Activated CD4-positive, alpha-beta T cell treated with anti-CD3 and anti-CD28 coated beads, Interleukin-2, Interleukin-4, amounts not matched to agents 100 ng/mL and 50 ng/mL, durations not matched to agents 16 hours and 8 hours (primary cell): ENCODE results near the gene PRCP.

Experiments used
- DNase-seq: peaks from one replicate; pipeline ENCODE4 v3.0.0-alpha.2; 2020; ENCODE audit warnings: low spot score

The PRCP gene

GRCh38 chr11:82826526-82826925 lies 73.7 kb downstream of the PRCP start:
- no peak for DNase-seq

- DNase-seq: no peak
These were observed 76.3 kb downstream of the PRCP start for GRCh38 chr11:82823647-82824619.

GRCh38 chr11:82818409-82819043 lies 81.7 kb downstream of the PRCP start:
- no peak for DNase-seq

GRCh38 chr11:82815406-82815805 lies 84.8 kb downstream of the PRCP start:
- no peak for DNase-seq

GRCh38 chr11:82814379-82814778 lies 85.9 kb downstream of the PRCP start:
- no peak for DNase-seq

GRCh38 chr11:82811369-82811768 lies 88.9 kb downstream of the PRCP start:
- DNase-seq: no peak

- no peak for DNase-seq
These were observed 89.5 kb downstream of the PRCP start for GRCh38 chr11:82810738-82811137.

- DNase-seq: no peak
These were observed 89.9 kb downstream of the PRCP start for GRCh38 chr11:82810326-82810725.

GRCh38 chr11:82807646-82808045 lies 92.6 kb downstream of the PRCP start:
- DNase-seq: no peak

GRCh38 chr11:82802710-82803109 lies 97.5 kb downstream of the PRCP start:
- DNase-seq: no peak

GRCh38 chr11:82796998-82797961 lies 103.0 kb downstream of the PRCP start:
- no peak for DNase-seq

- no peak for DNase-seq
These were observed 105.7 kb downstream of the PRCP start for GRCh38 chr11:82794490-82794889.

GRCh38 chr11:82792822-82793569 lies 107.2 kb downstream of the PRCP start:
- DNase-seq: no peak

- no peak for DNase-seq
These were observed 107.9 kb downstream of the PRCP start for GRCh38 chr11:82792319-82792718.

GRCh38 chr11:82791779-82792178 lies 108.5 kb downstream of the PRCP start:
- no peak for DNase-seq

GRCh38 chr11:82790723-82791484 lies 109.3 kb downstream of the PRCP start:
- DNase-seq: no peak

GRCh38 chr11:82787981-82788380 lies 112.2 kb downstream of the PRCP start:
- DNase-seq: no peak

GRCh38 chr11:82786836-82787235 lies 113.4 kb downstream of the PRCP start:
- DNase-seq: no peak

- no peak for DNase-seq
These were observed 114.2 kb downstream of the PRCP start for GRCh38 chr11:82786001-82786400.

- no peak for DNase-seq
These were observed 117.3 kb downstream of the PRCP start for GRCh38 chr11:82782825-82783374.
